Measurements from ENCODE around the gene GCSAM.
A peak's percentile ranks its signal among the peaks of the same experiment; 100 is the strongest.

GCSAM gene

DNA sequence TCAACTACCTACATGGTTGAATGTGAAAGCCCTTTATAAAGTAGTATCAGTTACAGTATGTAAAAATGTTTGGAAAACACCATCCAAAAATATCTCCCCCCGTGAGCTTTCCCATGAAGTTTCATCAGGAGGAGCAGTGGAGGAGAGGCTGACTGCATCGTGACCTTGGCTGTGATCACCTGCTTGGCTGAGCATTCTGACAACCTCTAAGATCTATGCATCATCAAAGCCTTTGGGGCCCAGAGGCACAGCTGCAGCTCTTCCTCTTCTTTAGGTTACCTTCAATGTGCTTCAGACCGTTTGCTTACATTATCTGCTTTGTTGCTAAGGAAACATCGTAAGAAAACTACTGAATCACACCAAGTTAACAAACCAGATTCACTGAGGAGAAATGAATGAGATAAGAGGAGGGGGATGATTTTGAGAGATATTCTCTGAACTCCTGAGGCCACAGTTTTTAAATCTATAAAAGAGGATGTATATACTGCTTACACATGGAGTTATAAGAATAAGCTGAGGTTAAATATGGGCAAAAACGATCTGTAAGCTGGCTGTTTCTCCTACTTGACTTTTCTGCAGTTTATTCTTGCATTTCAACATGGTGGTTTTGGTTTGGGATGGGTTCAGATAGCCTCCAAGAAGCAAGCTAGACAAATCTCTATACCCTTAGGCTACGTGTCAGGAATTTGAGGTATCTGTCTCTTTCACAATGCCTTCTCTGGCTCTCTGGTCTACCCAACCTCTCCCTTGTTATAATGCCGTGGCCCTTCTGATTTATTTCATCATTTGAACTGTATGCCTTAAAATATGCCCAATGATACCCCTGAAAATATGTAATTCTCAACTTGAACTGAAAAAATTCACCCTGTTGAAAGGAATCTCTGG is 4.0 kb downstream of the GCSAM start:
- peak; percentile 78 to 83 for ATAC-seq

DNA sequence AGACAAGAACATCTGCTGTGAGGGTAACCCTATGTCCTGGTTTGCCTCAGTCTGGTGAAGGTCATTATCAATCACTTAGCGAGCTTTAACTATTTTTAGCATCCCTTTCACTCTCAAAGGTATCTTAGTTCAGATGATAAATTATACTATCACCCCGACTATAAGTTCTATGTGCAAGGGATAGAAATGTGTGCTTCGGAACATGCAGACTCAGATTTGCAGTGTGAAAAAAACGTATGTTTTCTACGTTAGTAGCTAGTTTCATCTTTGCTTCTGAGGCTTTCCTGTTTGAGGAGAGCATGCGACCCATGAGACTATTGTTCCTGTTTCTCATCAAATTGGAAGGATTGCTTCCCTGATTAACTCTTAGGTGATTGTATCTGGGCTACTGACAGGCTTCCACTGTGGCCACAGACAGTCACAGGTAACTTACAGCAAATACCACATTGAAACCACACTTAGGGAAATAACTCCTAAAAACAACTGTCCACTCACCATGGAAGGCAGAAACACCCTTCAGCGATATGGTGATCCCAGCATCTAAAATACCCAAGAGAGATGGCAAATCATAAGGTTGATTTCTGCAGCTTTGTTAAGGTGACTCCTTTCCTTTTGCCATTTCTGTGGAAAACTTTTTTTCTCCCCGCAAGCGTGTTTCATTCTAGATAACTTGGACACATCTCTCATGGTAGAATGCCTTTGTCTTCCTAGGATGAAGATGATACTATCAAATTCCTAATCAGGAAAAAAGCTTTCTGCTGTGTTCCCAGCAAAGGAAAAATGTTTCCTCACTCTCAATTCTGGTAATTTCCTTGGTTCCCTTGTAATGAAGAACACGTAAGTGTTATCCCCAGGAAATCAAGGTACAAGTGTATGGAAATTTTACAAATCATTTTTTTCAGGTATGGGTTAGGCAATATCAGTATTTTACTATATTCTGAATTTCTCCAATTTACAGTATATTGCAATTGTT is 5.2 kb downstream of the GCSAM start:
- ATAC-seq: peak in 1 of 2 donors; percentile 7

DNA sequence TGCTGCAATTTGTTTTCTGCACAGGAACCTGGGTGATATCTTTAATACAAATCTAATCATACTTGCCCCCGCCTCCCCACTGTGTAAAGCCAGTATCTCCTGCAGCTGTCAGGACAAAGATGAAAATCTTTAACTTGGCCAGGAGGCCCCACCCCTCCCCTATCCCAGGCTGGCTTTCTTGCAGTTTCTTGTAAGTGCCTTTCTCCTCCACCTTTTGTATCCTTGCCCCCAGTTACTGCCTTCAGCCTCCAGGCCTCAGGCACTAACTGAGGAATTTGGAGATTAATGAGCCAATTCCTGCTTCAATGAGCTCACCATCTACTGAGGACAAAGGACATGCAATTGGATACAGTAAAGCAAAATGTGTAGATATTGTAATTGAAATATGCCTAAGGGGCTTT is 6.5 kb downstream of the GCSAM start:
- no peak for ATAC-seq

DNA sequence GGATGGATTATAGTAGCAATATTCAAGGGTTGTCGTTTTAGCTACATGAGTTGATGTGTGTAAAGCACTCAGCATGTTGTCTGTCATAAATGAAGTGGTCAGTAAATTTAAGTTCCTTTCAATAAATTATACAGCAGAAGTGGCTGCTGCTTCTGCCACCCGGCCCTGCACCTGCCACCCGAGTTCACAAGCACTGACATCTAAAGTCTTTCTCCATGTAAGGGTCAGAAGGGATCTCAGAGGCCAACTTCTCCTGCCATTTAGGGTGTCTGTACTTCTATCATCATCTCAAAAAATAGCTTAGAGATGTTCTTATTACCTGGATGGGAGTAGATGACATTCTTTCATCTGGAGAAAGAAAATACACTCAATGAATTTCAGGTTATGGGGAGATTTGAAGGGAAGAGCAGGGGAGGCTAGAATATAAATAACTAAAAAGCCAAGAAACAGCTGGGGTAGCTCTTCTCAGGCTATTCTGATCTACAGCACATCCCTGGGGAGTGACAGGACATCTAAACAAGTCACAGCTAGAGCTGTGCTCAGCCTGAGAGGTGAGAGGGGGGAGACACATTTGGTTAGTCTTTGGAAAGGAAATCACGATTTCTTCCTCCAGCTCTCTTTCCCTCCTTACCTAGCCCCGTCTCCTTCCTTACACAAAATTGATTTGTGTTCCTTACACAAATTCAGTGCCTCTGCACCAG is 8.0 kb downstream of the GCSAM start:
- ATAC-seq: no peak

DNA sequence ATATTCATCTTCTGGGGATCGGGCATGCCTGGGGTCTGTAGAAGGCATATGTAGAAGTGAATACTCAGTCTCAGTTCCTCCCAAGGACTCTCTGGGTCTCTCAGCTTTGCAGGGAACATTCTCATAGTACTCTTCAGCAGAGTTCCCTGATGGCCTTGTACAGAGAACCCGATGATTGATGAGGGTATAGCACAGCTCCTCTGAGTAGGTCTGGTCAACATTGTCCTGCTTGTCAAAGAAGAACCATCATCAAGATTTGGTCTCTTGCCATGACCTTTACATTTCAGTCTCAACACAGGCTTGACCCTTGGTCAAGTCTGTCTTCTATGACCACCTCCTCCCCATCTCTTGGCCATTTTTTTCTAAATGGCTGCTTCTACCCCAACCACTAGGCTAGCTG is 9.5 kb downstream of the GCSAM start:
- ATAC-seq: no peak

DNA sequence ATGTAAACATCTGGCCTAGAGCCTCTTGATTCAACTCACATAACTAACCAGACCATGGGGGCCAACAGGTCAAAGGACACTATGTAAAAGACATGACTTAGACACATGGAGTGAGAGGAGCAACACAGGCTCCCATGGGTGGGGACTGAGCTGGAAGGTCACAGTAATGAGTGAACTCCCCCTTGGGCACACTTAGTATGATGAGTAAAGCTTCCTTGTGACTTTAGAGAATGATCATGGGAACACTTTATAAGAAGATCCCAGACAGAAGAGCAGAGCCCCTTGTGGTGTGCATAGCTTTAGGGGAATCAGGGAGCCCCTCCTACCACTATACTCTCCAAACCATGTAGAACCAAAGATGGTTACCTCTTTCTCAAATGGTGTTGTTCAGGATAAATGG is 10.2 kb downstream of the GCSAM start:
- ATAC-seq: no peak

DNA sequence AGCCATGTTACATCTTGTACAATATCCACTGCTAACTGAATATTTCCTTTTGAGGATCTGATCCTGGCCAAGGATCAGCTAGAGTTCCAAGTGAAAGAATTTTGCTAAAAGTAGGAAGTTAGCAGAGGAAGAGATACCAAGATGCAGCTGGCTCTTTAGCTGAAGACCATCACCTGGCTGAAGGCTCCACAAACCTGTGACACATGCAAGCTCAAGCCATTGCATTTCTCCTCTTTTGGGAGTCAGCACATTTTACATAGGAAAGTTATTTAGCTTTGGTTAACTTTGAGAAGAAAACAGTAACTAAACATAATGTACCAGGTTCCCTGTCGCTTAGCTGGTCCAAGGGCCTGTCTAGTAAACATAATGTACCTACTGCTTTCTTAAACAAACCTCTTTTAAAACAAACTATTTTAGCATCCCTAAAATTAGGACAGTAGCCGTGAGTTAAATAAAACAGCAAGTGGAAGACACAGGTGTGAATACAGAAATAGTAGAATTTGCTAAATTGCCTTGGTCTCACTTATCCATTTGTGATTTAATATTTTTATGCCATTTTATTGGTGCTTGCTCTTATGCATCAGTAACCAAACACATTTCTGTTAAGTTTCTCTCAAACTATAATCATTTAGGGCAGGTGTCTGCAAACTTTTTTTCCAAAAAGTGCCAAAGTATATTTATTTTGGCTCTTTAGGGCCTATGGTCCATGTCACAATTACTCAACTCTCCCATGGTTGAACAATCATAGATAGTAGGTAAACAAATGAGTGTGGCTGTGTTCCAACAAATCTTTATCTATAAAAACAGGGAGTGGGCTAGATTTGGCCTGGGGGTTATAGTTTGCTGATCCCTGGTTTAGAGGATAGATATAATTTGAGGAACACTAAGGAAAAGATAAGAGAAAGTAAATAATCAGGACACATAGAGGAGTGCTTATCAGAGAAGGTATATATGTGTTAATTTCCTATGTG is 11.2 kb downstream of the GCSAM start:
- ATAC-seq: no peak

DNA sequence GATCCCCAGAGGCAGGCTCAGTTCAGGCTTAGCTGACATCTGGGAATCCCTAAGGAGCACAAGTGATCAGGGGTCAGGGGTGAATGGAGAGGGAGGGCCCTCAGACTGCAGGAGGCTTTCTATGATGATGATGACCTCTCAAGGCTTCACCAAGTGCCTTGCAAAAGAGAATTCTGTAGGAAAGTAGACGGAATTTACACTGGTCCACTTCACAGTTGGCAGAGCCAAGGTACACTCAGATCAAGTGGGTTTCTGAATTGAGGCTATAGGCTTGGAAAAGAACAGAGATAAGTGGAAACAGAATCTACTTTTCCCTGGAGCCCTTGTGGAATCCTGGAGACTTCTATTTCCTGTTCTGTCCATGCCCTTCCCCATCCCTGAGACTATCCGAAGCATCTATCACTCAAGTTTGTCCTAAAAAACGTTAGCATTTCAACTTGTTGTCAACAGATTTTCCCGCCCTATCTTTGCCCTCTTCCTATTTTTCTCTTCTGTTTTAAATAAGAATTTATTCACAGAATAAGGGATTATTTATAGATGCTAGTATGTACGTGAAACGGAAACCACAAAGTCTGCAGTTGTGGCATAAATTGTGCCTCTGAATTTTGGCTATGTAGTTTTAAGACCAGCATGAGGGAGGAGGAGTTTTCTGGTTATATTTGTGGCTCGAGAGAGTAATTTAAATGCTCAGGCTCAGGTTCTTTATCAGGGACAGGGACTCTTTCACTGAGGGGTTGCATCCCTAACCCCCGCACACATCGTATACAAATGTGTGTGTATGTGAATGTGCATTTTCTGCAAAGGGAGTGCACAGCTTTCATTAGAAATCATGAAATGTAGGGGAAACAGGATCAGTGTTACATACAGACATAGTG is 12.8 kb downstream of the GCSAM start:
- ATAC-seq: no peak

DNA sequence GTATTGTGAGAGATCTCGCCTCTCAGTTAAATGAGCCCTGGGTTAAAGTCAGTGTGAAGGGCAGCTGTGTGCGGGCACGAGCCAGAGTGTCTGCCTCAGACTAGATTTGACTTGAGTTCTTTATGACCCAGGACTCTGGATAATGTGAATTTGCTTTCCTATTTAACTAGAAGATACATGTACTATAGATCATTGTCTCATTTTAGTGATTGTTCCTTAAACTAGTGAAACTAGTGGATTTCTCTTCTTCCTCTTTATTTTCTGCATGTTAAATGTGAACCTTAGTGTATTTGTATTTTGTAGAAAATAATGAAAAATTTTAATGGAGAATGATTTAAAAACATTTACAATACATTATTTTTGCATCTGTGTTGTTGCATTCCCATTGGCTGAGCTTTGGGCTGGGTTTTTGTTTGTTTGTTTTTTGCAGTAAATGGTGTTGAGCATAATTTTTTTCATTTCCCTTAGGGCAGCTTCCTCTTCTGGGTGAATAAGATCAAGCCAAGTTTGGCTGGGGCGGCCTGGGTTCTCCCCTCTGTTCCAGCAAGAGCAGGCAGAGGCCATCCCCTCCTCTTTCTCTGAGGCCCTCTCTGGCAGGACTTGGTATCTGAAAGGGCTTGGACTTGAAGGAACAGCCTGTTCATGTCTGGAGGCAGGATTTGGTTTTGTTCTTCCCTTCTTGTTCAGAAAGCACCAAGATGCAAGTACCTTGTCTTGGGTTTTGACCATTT is 15.0 kb downstream of the GCSAM start:
- ATAC-seq: no peak

DNA sequence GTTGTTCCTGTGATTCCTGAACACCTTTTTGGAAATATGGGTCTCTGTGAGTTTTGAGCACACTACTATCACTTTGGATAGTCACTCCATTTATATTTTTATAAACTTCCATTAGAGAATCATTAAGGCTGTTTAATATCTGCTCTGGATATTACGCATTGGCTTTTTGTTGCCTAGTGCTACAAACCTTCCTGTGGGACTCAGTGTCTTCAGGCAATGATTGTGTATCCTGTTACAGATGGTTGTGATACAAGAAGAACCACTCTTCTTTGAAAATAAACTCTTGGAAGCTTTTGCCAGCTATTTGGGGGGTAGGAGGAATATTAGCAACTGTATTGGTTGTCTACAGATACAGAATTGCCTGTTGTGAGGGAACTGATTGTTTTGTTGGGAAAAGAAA is 15.6 kb downstream of the GCSAM start:
- ATAC-seq: no peak

DNA sequence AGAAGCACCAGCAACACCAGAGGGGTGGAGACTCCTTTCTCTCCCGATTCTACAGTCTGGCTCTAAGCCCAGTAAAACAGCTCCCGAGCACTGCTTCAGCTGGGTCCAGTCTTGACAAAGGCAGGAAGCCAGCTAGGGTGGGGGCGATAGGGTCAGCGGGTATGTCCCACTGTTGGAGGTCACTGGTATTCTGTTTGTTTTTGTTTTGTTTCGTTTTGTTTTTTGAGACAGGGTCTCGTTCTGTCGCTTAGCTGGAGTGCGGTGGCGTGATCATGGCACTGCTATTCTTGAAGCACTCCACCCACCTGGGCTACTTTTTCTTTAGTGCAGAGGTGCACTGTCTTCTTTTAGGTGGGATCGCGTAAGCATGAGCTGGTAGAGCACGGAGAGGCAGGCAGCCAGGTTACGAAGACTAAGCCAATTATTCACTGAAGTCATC is 16.3 kb downstream of the GCSAM start:
- ATAC-seq: no peak

DNA sequence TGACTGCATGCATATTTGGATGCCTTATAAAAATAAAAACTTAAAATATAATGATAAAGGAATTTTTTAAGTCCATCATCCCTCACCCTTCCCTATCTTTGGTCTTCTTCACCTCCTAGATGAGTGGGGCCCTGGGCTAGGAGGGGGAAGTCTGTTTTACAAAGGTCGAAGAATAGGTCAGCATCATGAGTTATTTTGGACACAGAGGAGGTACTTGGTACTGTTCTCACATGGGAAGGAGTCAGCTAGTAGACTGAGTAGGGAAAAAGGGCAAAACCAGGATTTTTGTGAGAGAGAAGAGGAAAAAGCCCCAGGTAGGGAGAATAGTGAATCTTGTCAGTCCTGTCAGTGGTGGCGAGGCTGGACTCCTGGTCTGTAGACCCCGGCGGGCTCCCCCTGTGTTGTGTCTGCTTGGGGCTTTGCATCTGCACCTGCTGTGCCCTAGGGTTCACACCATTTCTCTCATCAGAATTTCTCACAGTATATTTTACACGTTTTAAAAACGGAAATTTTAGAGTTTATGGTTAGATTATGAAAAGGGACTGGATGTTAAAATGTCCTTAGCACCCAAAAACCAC is 17.2 kb downstream of the GCSAM start:
- no peak for ATAC-seq

DNA sequence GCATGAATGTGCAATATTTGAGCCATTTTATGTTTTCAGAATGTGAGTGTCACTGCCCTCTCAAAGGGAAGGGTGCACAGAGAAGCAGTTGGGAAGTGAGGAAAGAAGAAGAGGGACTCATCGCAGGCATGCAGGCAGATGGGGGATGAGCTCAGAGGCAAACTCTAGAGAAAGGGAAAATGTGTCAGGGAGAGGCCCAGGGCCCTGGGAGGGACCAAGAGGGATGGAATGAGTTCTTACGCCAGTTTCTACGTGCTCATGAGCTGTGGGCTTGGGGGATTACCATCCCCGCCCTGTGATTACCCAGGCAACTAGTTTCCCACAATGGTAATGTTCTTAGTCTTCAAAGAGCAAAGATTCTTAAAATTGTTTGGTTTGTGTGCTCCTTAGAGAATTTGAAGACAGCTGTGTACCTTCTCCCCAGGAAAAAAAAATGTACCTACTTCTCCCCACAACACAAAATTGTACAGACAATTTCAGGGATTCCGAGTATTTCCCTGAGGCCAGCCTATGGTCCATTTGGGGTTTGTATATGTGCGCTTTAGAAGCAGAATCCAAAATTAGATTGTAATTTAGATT is 17.8 kb downstream of the GCSAM start:
- peak; percentile 30 to 36 for ATAC-seq

DNA sequence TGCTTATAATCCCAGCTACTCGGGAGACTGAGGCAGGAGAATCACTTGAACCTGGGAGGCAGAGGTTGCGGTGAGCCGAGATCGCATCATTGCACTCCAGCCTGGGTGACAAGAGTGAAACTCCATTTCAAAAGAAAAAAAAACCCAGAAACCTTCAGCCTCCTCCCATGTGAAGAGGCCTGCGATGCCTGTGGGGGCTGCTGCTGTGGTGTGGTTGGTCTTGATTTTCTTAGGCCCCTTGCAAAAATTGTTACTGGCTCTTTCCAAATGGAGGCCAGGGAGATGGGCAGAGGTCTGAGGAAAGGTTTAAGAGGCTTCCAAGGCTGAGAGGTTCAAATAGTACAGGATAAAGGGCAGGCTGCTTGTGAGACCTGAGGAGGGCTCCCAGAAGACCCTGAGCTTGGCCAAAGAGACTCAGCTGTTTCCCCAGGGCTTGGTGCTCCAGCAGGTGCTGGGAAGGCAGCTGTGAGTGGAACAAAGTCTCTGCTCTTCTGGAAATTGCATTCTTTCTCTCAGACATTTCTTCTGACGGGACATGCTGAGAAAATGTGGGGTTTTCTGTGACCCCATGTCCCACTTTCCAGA is 18.4 kb downstream of the GCSAM start:
- no peak for ATAC-seq

DNA sequence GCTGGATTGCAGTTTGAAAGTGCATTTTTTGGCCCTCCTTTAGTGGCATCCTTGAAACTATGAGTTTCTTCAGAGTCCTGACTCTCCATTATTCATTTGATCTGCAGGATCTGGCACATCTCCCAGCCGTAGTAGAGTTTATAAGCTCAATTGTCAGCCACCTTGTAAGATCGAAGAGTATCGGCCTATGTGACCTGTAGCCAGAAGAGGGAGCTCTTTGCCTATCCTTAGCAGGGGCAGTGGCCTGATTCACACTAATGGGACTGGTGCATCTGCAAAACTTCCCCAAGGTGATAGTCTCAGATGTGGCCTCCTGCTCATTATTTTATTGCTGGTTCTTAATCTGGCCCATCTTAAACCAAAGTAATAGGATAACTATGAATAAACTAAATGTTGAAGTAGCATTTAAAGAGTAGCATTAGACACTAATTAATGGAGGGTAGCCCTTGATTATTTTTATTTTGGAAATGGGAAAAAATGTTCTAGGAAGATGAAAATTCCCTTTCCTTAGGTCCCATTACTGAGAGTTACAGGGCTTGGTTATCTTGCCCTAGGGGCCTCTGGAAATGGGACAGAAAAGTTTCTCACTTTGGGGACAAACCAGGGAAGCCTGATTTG is 21.2 kb downstream of the GCSAM start:
- peak; percentile 81 to 88 for ATAC-seq

DNA sequence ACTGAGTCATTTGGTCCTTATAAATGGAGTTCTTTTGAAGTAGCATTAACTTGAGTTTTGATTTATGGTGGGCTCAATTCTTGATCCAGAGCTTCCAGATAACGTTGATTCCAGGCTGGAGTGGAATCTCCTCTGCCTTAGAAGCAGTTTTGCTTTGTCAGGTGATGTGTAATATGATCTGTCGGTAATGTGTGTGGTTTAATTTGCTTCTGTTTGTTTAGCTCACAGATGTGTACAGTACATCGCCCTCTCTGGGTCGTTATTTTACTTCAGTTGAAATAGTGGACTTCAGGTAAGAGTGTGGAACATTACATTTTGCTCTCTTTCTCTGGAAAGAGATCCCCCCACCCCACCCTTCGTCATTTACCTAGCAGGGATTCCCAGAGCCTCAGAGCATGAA is 23.7 kb downstream of the GCSAM start:
- ATAC-seq: no peak

DNA sequence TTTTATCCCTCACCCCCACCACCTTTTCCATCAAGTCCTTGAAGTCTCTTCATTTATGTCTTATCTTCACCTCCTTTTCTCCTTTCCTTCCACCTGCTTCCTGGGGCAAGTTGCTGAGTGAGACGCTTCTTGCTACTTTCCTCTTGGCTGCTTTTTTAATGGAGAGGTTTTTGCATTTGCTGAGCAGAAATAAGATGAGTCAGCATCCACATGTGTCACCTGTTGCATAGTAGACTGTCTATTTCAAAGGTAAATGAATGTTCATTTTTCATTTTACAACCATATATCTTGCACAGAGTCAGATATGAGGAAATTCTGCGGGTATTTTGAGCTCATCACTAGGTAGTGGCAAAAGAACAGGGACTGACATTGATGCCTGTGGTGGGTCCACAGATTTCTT is 28.3 kb downstream of the GCSAM start:
- no peak for ATAC-seq

DNA sequence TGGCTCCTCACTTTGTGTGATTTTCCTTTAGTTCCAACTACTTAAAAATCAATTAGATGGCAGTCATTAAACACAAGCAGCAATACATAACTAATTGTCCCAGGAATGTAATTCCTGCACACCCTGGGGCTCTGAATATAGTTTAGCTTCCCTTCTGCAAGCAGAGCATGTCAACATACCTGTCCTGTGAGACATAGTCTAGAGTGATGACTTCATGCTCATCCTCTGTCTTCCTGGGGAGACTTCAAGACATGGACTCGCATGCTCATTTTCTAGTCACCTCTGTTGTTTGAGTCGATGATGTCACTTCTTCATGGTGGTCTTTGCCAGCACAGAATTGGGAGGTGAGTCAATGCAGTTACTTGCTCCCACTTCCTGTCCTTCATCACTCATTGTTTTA is 31.1 kb downstream of the GCSAM start:
- ATAC-seq: no peak
